Measurements from ENCODE around the gene PPFIBP2. TPM values are rescaled to one million over a fixed set of nuclear protein-coding genes. Genes with fewer than 3 reads are reported as not detected.
A peak's percentile ranks its signal among the peaks of the same experiment; 100 is the strongest.

The PPFIBP2 gene
- total RNA-seq, 1 donor from 2014 or later, result 65.8 TPM

- peaks cover 51% of the 10 kb centered on the region for H3K36me3 Mint-ChIP-seq
- no peak for DNase-seq (ENCODE audit: low spot score in 2 of 2, unreplicated experiment in 2 of 2)
- H3K4me3 Mint-ChIP-seq, result no peak overlapping the region
- H3K27ac Mint-ChIP-seq, result no peak overlapping the region
- H3K4me1 Mint-ChIP-seq, result peaks cover 4% of the 10 kb centered on the region
- H3K9me3 Mint-ChIP-seq, result peaks cover 4% of the 10 kb centered on the region
- H3K27me3 Mint-ChIP-seq (ENCODE audit: low read depth), result no peaks in the 10 kb centered on the region
- TF ChIP-seq, protein P1, sequence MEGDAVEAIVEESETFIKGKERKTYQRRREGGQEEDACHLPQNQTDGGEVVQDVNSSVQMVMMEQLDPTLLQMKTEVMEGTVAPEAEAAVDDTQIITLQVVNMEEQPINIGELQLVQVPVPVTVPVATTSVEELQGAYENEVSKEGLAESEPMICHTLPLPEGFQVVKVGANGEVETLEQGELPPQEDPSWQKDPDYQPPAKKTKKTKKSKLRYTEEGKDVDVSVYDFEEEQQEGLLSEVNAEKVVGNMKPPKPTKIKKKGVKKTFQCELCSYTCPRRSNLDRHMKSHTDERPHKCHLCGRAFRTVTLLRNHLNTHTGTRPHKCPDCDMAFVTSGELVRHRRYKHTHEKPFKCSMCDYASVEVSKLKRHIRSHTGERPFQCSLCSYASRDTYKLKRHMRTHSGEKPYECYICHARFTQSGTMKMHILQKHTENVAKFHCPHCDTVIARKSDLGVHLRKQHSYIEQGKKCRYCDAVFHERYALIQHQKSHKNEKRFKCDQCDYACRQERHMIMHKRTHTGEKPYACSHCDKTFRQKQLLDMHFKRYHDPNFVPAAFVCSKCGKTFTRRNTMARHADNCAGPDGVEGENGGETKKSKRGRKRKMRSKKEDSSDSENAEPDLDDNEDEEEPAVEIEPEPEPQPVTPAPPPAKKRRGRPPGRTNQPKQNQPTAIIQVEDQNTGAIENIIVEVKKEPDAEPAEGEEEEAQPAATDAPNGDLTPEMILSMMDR (IDR thresholded peaks at IDR 0.05; ENCODE audit: unreplicated experiment), result no peak
Measured at GRCh38 chr11:7664867-7665266, 151.1 kb downstream of the PPFIBP2 start.

GRCh38 chr11:7665473-7666291, 151.9 kb downstream of the PPFIBP2 start:
- peak in 1 of 2 experiments; percentile 85 for DNase-seq (ENCODE audit: low spot score in 2 of 2, unreplicated experiment in 2 of 2)
- Mint-ChIP-seq H3K27me3 (ENCODE audit: low read depth) (no peaks in the 10 kb centered on the region), H3K4me1 (peaks cover 8% of the 10 kb centered on the region), H3K36me3 (peaks cover 51% of the 10 kb centered on the region), H3K27ac (peak overlapping the region; percentile 73), H3K9me3 (peaks cover 4% of the 10 kb centered on the region), H3K4me3 (no peak overlapping the region)
- TF ChIP-seq, protein P1 (IDR thresholded peaks at IDR 0.05; ENCODE audit: unreplicated experiment), result peak; percentile 81

DNA sequence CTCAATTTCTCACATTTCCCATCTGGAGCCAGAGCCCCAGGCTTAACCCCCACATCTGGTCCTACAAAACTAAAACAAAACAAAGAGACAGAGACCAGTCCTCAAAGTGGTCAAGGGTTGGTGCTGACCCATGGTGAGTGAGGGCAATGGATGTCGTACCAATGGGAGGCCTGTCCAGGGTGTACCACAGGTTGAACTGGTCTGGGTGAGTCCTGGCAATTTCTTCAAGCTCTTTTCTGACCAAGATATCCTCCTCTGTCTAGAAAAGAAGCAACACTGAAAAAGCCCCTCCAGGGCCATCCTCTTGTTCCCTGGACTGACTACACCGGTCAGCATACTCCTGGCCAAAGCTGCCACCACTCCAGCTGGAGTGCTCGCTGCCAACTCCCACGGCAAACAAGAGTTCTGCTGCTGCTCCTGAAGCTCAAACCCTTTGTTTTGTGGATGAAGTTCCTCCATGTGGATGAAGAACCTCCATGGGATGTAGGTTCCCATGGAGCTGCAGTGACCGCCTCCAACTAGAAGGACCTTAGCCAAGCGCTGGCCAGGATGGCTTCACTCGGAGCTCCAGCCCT, 152.6 kb downstream of the PPFIBP2 start:
- H3K4me1 Mint-ChIP-seq, result peaks cover 15% of the 10 kb centered on the region
- TF ChIP-seq, protein P1 (IDR thresholded peaks at IDR 0.05; ENCODE audit: unreplicated experiment), result no peak
- peak overlapping the region; percentile 73 for H3K27ac Mint-ChIP-seq
- no peak for DNase-seq (ENCODE audit: low spot score in 2 of 2, unreplicated experiment in 2 of 2)
- H3K27me3 Mint-ChIP-seq (ENCODE audit: low read depth), result no peaks in the 10 kb centered on the region
- no peak overlapping the region for H3K4me3 Mint-ChIP-seq
- peaks cover 4% of the 10 kb centered on the region for H3K9me3 Mint-ChIP-seq
- peaks cover 45% of the 10 kb centered on the region for H3K36me3 Mint-ChIP-seq

- TF ChIP-seq, protein P1 (IDR thresholded peaks at IDR 0.05; ENCODE audit: unreplicated experiment), result no peak
- H3K27me3 Mint-ChIP-seq (ENCODE audit: low read depth), result no peaks in the 10 kb centered on the region
- H3K4me1 Mint-ChIP-seq, result peaks cover 26% of the 10 kb centered on the region
- peaks cover 4% of the 10 kb centered on the region for H3K9me3 Mint-ChIP-seq
- peak overlapping the region; percentile 26 for H3K27ac Mint-ChIP-seq
- peaks cover 42% of the 10 kb centered on the region for H3K36me3 Mint-ChIP-seq
- no peak for DNase-seq (ENCODE audit: low spot score in 2 of 2, unreplicated experiment in 2 of 2)
- H3K4me3 Mint-ChIP-seq, result no peak overlapping the region
Measured at GRCh38 chr11:7667460-7667859, 153.7 kb downstream of the PPFIBP2 start.

DNA sequence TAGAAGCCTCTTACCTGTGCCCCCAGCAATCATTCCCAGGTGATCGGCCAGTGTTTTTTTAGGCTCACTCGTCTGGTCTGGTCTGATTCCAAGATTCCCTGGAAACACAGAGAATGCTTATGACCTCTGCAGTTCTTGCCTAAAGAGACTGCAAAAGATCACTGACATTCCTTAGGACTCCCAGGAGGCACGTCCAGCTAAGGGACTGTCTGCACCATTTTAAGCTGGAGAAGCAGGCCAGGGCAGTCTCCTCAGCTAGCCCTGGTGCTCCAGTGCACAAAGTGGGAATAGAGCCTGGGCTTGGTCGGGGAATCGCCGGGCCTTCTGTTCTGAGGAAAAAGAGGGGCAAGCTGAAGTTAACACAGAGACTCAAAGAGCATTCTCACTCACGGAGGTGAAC, 154.7 kb downstream of the PPFIBP2 start:
- H3K27ac Mint-ChIP-seq, result peak overlapping the region; percentile 40
- no peak overlapping the region for H3K4me3 Mint-ChIP-seq
- peaks cover 4% of the 10 kb centered on the region for H3K9me3 Mint-ChIP-seq
- H3K4me1 Mint-ChIP-seq, result peaks cover 35% of the 10 kb centered on the region
- DNase-seq (ENCODE audit: low spot score in 2 of 2, unreplicated experiment in 2 of 2), result no peak
- peaks cover 38% of the 10 kb centered on the region for H3K36me3 Mint-ChIP-seq
- TF ChIP-seq, protein P1 (IDR thresholded peaks at IDR 0.05; ENCODE audit: unreplicated experiment), result no peak
- H3K27me3 Mint-ChIP-seq (ENCODE audit: low read depth), result no peaks in the 10 kb centered on the region
